ENCODE results near the gene CDC42.

CDC42 gene

DNA sequence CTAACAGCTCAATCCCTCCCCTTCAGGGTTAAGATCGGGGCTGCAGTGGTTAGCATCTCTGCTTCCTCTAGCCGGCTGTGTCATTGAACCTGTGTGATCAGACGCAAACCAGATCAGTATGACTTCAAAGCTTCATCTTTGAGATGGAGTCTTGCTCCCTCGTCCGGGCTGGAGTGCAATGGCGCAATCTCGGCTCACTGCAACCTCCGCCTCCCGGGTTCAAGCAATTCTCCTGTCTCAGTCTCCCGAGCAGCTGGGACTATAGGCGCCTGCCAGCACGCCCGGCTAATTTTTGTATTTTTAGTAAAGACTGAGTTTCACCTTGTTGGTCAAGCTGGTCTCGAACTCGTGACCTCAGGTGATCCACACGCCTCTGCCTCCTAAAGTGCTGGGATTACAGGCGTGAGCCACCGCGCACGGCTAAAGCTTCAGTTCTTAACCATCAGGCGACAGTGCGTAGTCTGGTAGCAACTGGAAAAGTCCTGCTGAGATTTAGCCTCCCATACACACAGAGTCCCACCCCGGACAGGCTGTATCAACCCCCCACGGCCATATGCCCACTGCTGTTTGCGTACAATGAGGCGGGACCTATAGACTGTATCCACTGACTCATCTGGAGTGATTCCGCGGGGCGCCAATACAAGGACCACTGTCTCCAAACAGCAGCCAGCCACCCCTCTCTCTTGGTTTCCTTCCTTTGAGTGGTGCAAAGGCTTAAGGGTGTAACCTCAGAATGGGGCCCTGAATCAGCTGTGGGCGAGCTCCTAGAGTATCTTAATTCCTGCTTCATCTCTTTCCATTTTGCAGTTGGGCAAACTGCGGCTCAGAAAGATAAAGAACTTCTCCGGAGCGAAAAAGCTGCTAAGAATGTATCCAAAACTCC is 27.8 kb upstream of the CDC42 start:
- Histone ChIP-seq H3K9me3 (ENCODE audit: insufficient read depth, low read length) (no peaks in the 10 kb centered on the region), H3K36me3 (replicated peaks; ENCODE audit: low read depth, low read length) (no peaks in the 10 kb centered on the region), H3K9ac (ENCODE audit: low read length) (peak overlapping the region; percentile 99), H2AFZ (ENCODE audit: low read depth, low read length) (peak overlapping the region; percentile 66), H3K4me3 (ENCODE audit: low read length) (peak overlapping the region; percentile 92), H3K4me2 (ENCODE audit: low read length) (peak overlapping the region; percentile 97), H3K4me1 (ENCODE audit: low read length) (peaks cover 23% of the 10 kb centered on the region), H3K27ac (ENCODE audit: low read length) (peak overlapping the region; percentile 93), H3K27me3 (ENCODE audit: low read depth, low read length) (no peaks in the 10 kb centered on the region), H4K20me1 (ENCODE audit: insufficient read depth, low read length) (no peaks in the 10 kb centered on the region), H3K79me2 (ENCODE audit: low read length) (peaks cover 8% of the 10 kb centered on the region; the same call in 1 of the 2 replicates)
- TF ChIP-seq EZH2phosphoT487 (IDR thresholded peaks at IDR 0.05; ENCODE audit: low read depth) = no peak
- TF ChIP-seq, protein P1, sequence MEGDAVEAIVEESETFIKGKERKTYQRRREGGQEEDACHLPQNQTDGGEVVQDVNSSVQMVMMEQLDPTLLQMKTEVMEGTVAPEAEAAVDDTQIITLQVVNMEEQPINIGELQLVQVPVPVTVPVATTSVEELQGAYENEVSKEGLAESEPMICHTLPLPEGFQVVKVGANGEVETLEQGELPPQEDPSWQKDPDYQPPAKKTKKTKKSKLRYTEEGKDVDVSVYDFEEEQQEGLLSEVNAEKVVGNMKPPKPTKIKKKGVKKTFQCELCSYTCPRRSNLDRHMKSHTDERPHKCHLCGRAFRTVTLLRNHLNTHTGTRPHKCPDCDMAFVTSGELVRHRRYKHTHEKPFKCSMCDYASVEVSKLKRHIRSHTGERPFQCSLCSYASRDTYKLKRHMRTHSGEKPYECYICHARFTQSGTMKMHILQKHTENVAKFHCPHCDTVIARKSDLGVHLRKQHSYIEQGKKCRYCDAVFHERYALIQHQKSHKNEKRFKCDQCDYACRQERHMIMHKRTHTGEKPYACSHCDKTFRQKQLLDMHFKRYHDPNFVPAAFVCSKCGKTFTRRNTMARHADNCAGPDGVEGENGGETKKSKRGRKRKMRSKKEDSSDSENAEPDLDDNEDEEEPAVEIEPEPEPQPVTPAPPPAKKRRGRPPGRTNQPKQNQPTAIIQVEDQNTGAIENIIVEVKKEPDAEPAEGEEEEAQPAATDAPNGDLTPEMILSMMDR (IDR thresholded peaks at IDR 0.05; ENCODE audit: low read depth, low read length) = peak; percentile 18; the same call in 1 of the 2 replicates

DNA sequence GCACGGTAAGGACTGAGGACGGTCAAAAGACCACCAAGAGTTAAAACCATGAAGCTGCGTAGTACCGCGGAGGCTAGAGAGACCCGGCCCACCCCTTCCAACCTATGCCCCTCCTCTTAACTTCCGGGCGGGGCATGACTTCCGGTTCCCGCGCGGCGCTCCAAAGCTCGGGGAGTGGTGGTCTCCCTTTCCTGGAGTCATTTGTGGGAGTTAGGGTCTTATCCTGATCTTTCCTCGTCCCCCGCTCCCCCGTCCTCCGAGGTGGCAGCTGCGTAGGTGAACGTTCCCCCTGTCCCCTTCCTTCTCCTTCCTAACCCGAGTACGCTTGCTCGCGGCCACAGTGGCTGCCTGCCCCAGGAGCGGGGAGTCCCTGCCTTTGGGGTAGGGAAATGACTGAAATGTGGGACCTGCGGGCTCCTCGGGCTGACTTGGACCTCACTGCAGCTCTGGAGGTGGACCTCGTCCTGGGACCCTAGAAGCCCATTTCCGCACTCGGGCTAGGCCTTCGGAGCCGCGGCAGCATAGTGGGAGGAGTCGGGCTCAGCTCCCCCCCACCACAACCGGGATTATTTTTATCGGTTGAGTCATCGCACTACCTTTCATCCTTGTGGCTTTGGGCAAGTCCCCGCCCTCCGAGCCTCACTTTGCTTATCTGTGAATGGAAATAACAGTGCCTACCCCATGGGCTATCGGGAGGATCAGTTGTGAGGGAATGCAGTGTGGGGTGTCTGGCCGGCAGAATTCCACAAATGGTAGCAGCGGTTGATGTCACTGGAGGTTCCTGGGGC is 26.9 kb upstream of the CDC42 start:
- Histone ChIP-seq H3K9me3 (ENCODE audit: insufficient read depth, low read length) (no peaks in the 10 kb centered on the region), H2AFZ (ENCODE audit: low read depth, low read length) (peak overlapping the region; percentile 55)
- TF ChIP-seq, protein P1 (IDR thresholded peaks at IDR 0.05; ENCODE audit: low read depth, low read length) = no peak
- no peak for TF ChIP-seq EZH2phosphoT487 (IDR thresholded peaks at IDR 0.05; ENCODE audit: low read depth)

DNA sequence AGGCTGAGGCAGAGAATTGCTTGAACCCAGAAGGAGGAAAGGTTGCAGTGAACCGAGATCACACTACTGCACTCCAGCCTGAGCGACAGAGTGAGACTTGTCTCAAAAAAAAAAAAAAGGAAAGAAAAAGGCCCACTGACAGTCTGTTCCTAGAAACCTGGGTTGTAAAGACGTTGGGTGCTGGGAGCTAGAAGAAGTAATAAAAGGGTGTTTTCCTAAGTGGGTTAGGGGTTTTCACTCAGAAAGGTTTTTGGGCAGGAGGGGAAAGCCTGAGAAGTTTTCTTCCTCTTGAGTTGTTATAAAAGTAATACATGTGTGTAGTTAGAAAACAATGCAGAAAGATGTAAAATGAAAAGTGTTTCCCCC is 25.6 kb upstream of the CDC42 start:
- Histone ChIP-seq H3K9me3 (ENCODE audit: insufficient read depth, low read length) (no peaks in the 10 kb centered on the region), H3K4me3 (ENCODE audit: low read length) (peak overlapping the region; percentile 92), H4K20me1 (ENCODE audit: insufficient read depth, low read length) (no peaks in the 10 kb centered on the region), H3K4me1 (ENCODE audit: low read length) (peaks cover 32% of the 10 kb centered on the region), H3K36me3 (replicated peaks; ENCODE audit: low read depth, low read length) (no peaks in the 10 kb centered on the region), H3K79me2 (ENCODE audit: low read length) (peaks cover 8% of the 10 kb centered on the region; the same call in 1 of the 2 replicates), H2AFZ (ENCODE audit: low read depth, low read length) (no peak overlapping the region), H3K27me3 (ENCODE audit: low read depth, low read length) (no peaks in the 10 kb centered on the region), H3K9ac (ENCODE audit: low read length) (peak overlapping the region; percentile 99; the same call in 1 of the 2 replicates), H3K4me2 (ENCODE audit: low read length) (peak overlapping the region; percentile 97), H3K27ac (ENCODE audit: low read length) (peak overlapping the region; percentile 93)
- TF ChIP-seq, protein P1 (IDR thresholded peaks at IDR 0.05; ENCODE audit: low read depth, low read length) = no peak

More for the DNA sequence above, 26.9 kb upstream of the CDC42 start:
- Histone ChIP-seq H3K36me3 (replicated peaks; ENCODE audit: low read depth, low read length) (no peaks in the 10 kb centered on the region), H3K9ac (ENCODE audit: low read length) (peak overlapping the region; percentile 99), H3K79me2 (ENCODE audit: low read length) (peaks cover 8% of the 10 kb centered on the region; the same call in 1 of the 2 replicates), H3K4me3 (ENCODE audit: low read length) (peak overlapping the region; percentile 92), H3K4me2 (ENCODE audit: low read length) (peak overlapping the region; percentile 97), H3K4me1 (ENCODE audit: low read length) (peaks cover 23% of the 10 kb centered on the region), H3K27me3 (ENCODE audit: low read depth, low read length) (no peaks in the 10 kb centered on the region), H3K27ac (ENCODE audit: low read length) (peak overlapping the region; percentile 93), H4K20me1 (ENCODE audit: insufficient read depth, low read length) (no peaks in the 10 kb centered on the region)

DNA sequence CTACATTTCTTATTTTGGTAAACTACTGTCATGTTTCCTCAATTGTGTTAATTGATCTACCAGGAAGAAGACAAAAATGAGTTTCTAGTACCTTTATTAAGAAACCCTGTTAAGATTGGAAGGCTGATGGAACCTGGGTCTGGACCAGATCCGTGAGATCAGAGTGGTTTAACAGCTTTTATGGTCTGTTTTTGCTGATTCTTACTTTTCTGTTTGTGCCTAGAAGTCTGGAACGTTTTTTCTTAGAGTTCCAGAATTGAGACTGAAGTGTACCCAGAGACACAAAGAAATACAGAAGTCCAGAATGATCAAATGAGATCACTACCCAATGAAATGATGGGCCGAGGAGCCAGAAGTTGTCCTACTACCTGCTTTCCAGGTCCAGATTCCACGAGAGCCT is 22.5 kb upstream of the CDC42 start:
- Histone ChIP-seq H3K9ac (ENCODE audit: low read length) (no peak overlapping the region), H3K4me3 (ENCODE audit: low read length) (no peak overlapping the region), H3K27ac (ENCODE audit: low read length) (no peak overlapping the region), H4K20me1 (ENCODE audit: insufficient read depth, low read length) (no peaks in the 10 kb centered on the region), H3K9me3 (ENCODE audit: insufficient read depth, low read length) (no peaks in the 10 kb centered on the region), H3K4me1 (ENCODE audit: low read length) (peaks cover 26% of the 10 kb centered on the region), H3K79me2 (ENCODE audit: low read length) (peaks cover 8% of the 10 kb centered on the region; the same call in 1 of the 2 replicates), H2AFZ (ENCODE audit: low read depth, low read length) (no peak overlapping the region), H3K36me3 (replicated peaks; ENCODE audit: low read depth, low read length) (no peaks in the 10 kb centered on the region), H3K27me3 (ENCODE audit: low read depth, low read length) (no peaks in the 10 kb centered on the region), H3K4me2 (ENCODE audit: low read length) (no peak overlapping the region)
- TF ChIP-seq, protein P1 (IDR thresholded peaks at IDR 0.05; ENCODE audit: low read depth, low read length) = no peak
- TF ChIP-seq EZH2phosphoT487 (IDR thresholded peaks at IDR 0.05; ENCODE audit: low read depth) = no peak

All from OCI-LY3 (cell line).